IMR-90 (cell line): ENCODE results near the gene ATP12A. TPM values are rescaled to one million over a fixed set of nuclear protein-coding genes. Genes with fewer than 3 reads are reported as not detected.

ENCODE experiments used
- ATAC-seq: fragments of 200-7000 bp; cut with Tn5 transposase; 2 replicates; pipeline ENCODE4 v1.9.1; 2020; ENCODE audit warnings: low read depth, mild to moderate bottlenecking, moderate library complexity
- BruUV-seq: library from RNA; stranded (reverse); fragments of 400-500 nt; replicated peaks from 2 replicates; lab custom pipeline; 2021; lab: Mats Ljungman, UMichigan
- CTCF ChIA-PET: fragments of 300-600 bp; formaldehyde crosslinking; extraction: SDS; loops from one replicate; lab custom pipeline; 2021; ENCODE audit warnings: antibody characterized with exemption; lab: Yijun Ruan, JAX
- POLR2A ChIA-PET: fragments of 300-600 bp; sonication (Branson Sonifier 250); formaldehyde crosslinking; loops from one replicate; lab custom pipeline; 2022; ENCODE audit warnings: antibody characterized with exemption; ENCODE audit not compliant: unreplicated experiment; lab: Charles Lee
- DNase-seq: peaks from one replicate; pipeline ENCODE4 v3.0.0; 2013
- H2AFZ ChIP-seq: replicated peaks from 2 replicates; pipeline ENCODE3; 2013; ENCODE audit warnings: low read length, mild to moderate bottlenecking; ENCODE audit not compliant: poor library complexity
- H2AK5ac ChIP-seq: 2 replicates; pipeline ENCODE4 v1.6.1; 2013; ENCODE audit warnings: low read depth, low read length, inconsistent platforms
- H2AK9ac ChIP-seq: replicated peaks from 2 replicates; pipeline ENCODE3; 2013; ENCODE audit warnings: mild to moderate bottlenecking, low read depth, low read length, moderate library complexity; ENCODE audit not compliant: poor library complexity
- H2BK120ac ChIP-seq: 2 replicates; pipeline ENCODE4 v1.6.1; 2013; ENCODE audit warnings: low read depth, low read length, inconsistent platforms
- H2BK15ac ChIP-seq: 3 replicates; pipeline ENCODE4 v1.6.1; 2013; ENCODE audit warnings: low read depth, low read length, inconsistent platforms
- H2BK20ac ChIP-seq: 2 replicates; pipeline ENCODE4 v1.6.1; 2013; ENCODE audit warnings: low read depth, mild to moderate bottlenecking, inconsistent platforms, low read length, moderate library complexity
- H2BK5ac ChIP-seq: 2 replicates; pipeline ENCODE4 v1.6.1; 2013; ENCODE audit warnings: mild to moderate bottlenecking, low read depth, low read length, inconsistent platforms; ENCODE audit not compliant: poor library complexity, severe bottlenecking
- H3K14ac ChIP-seq: replicated peaks from 2 replicates; pipeline ENCODE4 v1.6.1; 2013; ENCODE audit warnings: low read depth, low read length, inconsistent platforms
- H3K18ac ChIP-seq: 2 replicates; pipeline ENCODE4 v1.6.1; 2013; ENCODE audit warnings: low read depth, low read length, control low read depth
- H3K23ac ChIP-seq: 2 replicates; pipeline ENCODE4 v1.6.1; 2013; ENCODE audit warnings: low read depth, low read length, inconsistent platforms
- H3K27ac ChIP-seq: 2 replicates; pipeline ENCODE4 v1.5.1; 2013; ENCODE audit warnings: mild to moderate bottlenecking, control low read depth, low read length; ENCODE audit not compliant: insufficient read depth
- H3K27me3 ChIP-seq: 2 replicates; pipeline ENCODE4 v1.6.1; 2013; ENCODE audit warnings: low read length; ENCODE audit not compliant: control insufficient read depth, insufficient read depth
- H3K36me3 ChIP-seq: 2 replicates; pipeline ENCODE4 v1.6.1; 2013; ENCODE audit warnings: low read length, mixed read lengths; ENCODE audit not compliant: control insufficient read depth, insufficient read depth
- H3K4ac ChIP-seq: 2 replicates; pipeline ENCODE4 v1.6.1; 2013; ENCODE audit warnings: low read depth, low read length, inconsistent platforms
- H3K4me1 ChIP-seq: 2 replicates; pipeline ENCODE4 v1.6.1; 2013; ENCODE audit warnings: low read length, mixed read lengths; ENCODE audit not compliant: control insufficient read depth, insufficient read depth
- H3K4me2 ChIP-seq: 2 replicates; pipeline ENCODE4 v1.6.1; 2013; ENCODE audit warnings: low read depth, mild to moderate bottlenecking, control low read depth, low read length, moderate library complexity
- H3K4me3 ChIP-seq: 2 replicates; pipeline ENCODE4 v1.5.1; 2013; ENCODE audit warnings: low read depth, mild to moderate bottlenecking, control low read depth, low read length, moderate library complexity; ENCODE audit not compliant: insufficient read depth
- H3K56ac ChIP-seq: 2 replicates; pipeline ENCODE4 v1.6.1; 2013; ENCODE audit warnings: low read length, inconsistent platforms; ENCODE audit not compliant: insufficient read depth; ENCODE audit errors: extremely low read depth
- H3K79me1 ChIP-seq, 2 experiments: 2 replicates each; pipeline ENCODE4 v1.6.1; 2013; ENCODE audit warnings: low read length in 2 of 2, inconsistent platforms in 1 of 2, low read depth in 1 of 2
- H3K9ac ChIP-seq: 2 replicates; pipeline ENCODE4 v1.6.1; 2013; ENCODE audit warnings: low read depth, low read length, control low read depth
- H3K9me1 ChIP-seq: 2 replicates; pipeline ENCODE4 v1.6.1; 2013; ENCODE audit warnings: low read length, inconsistent platforms; ENCODE audit not compliant: insufficient read depth
- H3K9me3 ChIP-seq: 2 replicates; pipeline ENCODE4 v1.6.1; 2013; ENCODE audit warnings: low read length; ENCODE audit not compliant: control insufficient read depth, insufficient read depth
- H4K20me1 ChIP-seq: 2 replicates; pipeline ENCODE4 v1.6.1; 2013; ENCODE audit warnings: low read length, inconsistent platforms; ENCODE audit not compliant: insufficient read depth
- H4K5ac ChIP-seq: 2 replicates; pipeline ENCODE4 v1.6.1; 2013; ENCODE audit warnings: mild to moderate bottlenecking, low read depth, low read length, control low read depth
- H4K8ac ChIP-seq, 2 experiments: 2 replicates each; pipeline ENCODE4 v1.6.1; 2013; ENCODE audit warnings: low read depth in 2 of 2, low read length in 2 of 2, control low read depth in 1 of 2, inconsistent platforms in 1 of 2
- H4K91ac ChIP-seq: 2 replicates; pipeline ENCODE4 v1.6.1; 2013; ENCODE audit warnings: low read depth, low read length, inconsistent platforms; ENCODE audit not compliant: insufficient read depth
- BHLHE40 ChIP-seq: fragments of 150-350 bp; IDR thresholded peaks from 2 replicates; pipeline ENCODE4 v1.6.1; 2016; ENCODE audit warnings: mild to moderate bottlenecking, low read depth, low read length
- CEBPB ChIP-seq: IDR thresholded peaks from 2 replicates; pipeline ENCODE4 v1.6.1; 2012; ENCODE audit warnings: low read depth, low read length, improper control_type of control experiment
- CHD1 ChIP-seq: IDR thresholded peaks from 2 replicates; pipeline ENCODE4 v1.6.1; 2012; ENCODE audit warnings: low read depth, low read length, improper control_type of control experiment
- CTCF ChIP-seq: conservative IDR thresholded peaks from 2 replicates; pipeline ENCODE4 v1.5.1; 2012; ENCODE audit warnings: mild to moderate bottlenecking, low read depth, low read length, improper control_type of control experiment
- ELK1 ChIP-seq: fragments of 150-350 bp; IDR thresholded peaks from 2 replicates; pipeline ENCODE4 v1.6.1; 2016; ENCODE audit warnings: low read depth, mild to moderate bottlenecking, low read length, moderate library complexity, borderline replicate concordance
- FOS ChIP-seq: fragments of 150-350 bp; IDR thresholded peaks from 2 replicates; pipeline ENCODE4 v1.6.1; 2016; ENCODE audit warnings: low read depth, low read length
- MAFK ChIP-seq: IDR thresholded peaks from 2 replicates; pipeline ENCODE4 v1.6.1; 2012; ENCODE audit warnings: low read depth, low read length, improper control_type of control experiment
- MAZ ChIP-seq: IDR thresholded peaks from 2 replicates; pipeline ENCODE4 v1.6.1; 2012; ENCODE audit warnings: low read depth, mild to moderate bottlenecking, low read length, improper control_type of control experiment, moderate library complexity, borderline replicate concordance
- MXI1 ChIP-seq: IDR thresholded peaks from 2 replicates; pipeline ENCODE4 v1.6.1; 2012; ENCODE audit warnings: low read depth, mild to moderate bottlenecking, low read length, moderate library complexity, borderline replicate concordance
- NFE2L2 ChIP-seq: fragments of 150-350 bp; IDR thresholded peaks from 2 replicates; pipeline ENCODE4 v1.6.1; 2016; ENCODE audit warnings: low read depth, mild to moderate bottlenecking, low read length
- POLR2A ChIP-seq: IDR thresholded peaks from 2 replicates; pipeline ENCODE4 v1.6.1; 2012; ENCODE audit warnings: mild to moderate bottlenecking, low read depth, low read length
- RAD21 ChIP-seq: IDR thresholded peaks from 2 replicates; pipeline ENCODE4 v1.6.1; 2012; ENCODE audit warnings: low read length, improper control_type of control experiment
- RCOR1 ChIP-seq: IDR thresholded peaks from 2 replicates; pipeline ENCODE4 v1.6.1; 2012; ENCODE audit warnings: mild to moderate bottlenecking, low read length, improper control_type of control experiment; ENCODE audit not compliant: insufficient replicate concordance
- RFX5 ChIP-seq: IDR thresholded peaks from 2 replicates; pipeline ENCODE4 v1.8.0; 2012; ENCODE audit warnings: low read depth, mild to moderate bottlenecking, low read length, moderate library complexity
- SMC3 ChIP-seq: fragments of 150-350 bp; IDR thresholded peaks from 2 replicates; pipeline ENCODE4 v1.6.1; 2016; ENCODE audit warnings: low read depth, mild to moderate bottlenecking, antibody characterized with exemption, low read length, moderate library complexity
- USF2 ChIP-seq: fragments of 150-350 bp; IDR thresholded peaks from 2 replicates; pipeline ENCODE4 v1.6.1; 2017; ENCODE audit warnings: mild to moderate bottlenecking, antibody characterized with exemption, low read length, low read depth
- WGBS, 2 experiments: methylation state at CpG; one replicate each; pipeline versions ENCODE4 v1.1.5 to v1.1.7; 2013; ENCODE audit warnings: missing lambda C conversion rate in 2 of 2; ENCODE audit not compliant: insufficient read length in 1 of 2; ENCODE audit errors: extremely low coverage in 2 of 2; 5-methylcytosine and 5-hydroxymethylcytosine counted together
- dilution Hi-C: fragments of 300-500 bp; cut with HindIII; formaldehyde crosslinking; loops from one replicate; pipeline ENCODE4 v1.14.3; 2018; ENCODE audit warnings: low sequenced_read_pairs; ENCODE audit not compliant: unreplicated experiment
- in situ Hi-C: fragments of 300-500 bp; cut with MboI; formaldehyde crosslinking; loops from 3 replicates; pipeline ENCODE4 v1.14.3; 2019; ENCODE audit warnings: low sequenced_read_pairs, inconsistent platforms, mixed read lengths
- intact Hi-C: fragments of 100-400 bp; cut with micrococcal nuclease; formaldehyde crosslinking; loops from 2 replicates; pipeline ENCODE4 v1.10.0; 2022
- polyA plus RNA-seq, 3 experiments: library from polyadenylated mRNA; depleted of rRNA; stranded (reverse); fragments of >200 nt; gene quantifications; 2 replicates each; pipeline ENCODE4 v1.2.3, GENCODE V29; 2012; ENCODE audit warnings: low replicate concordance in 1 of 3
- total RNA-seq: library from RNA; depleted of rRNA; stranded (reverse); fragments of >200 nt; gene quantifications from 2 replicates; pipeline ENCODE4 v1.2.3, GENCODE V29; 2012

Gene ATP12A
- total and polyA plus RNA-seq, 2 of the 4 experiments (the other 2 are of a cell fraction), result not detected

GRCh38 chr13:24716011-24716410, 35.8 kb downstream of the ATP12A start:
- POLR2A ChIA-PET, result no interaction called here
- dilution Hi-C loops, result no loop called here
- no CpG with 5 or more reads among the region's 5 CpGs for WGBS, 2 experiments
- no peaks in the 10 kb centered on the region for H3K9me1 ChIP-seq
- H3K27me3 ChIP-seq, result peaks cover 4% of the 10 kb centered on the region; the same call in 1 of the 2 replicates
- H2AFZ ChIP-seq, result no peak overlapping the region
- no TSS peak for BruUV-seq
- no peak overlapping the region for H4K91ac ChIP-seq
- H2BK15ac ChIP-seq, result no peak overlapping the region
- H3K27ac ChIP-seq, result no peak overlapping the region
- no peak overlapping the region for H3K9ac ChIP-seq
- DNase-seq, result no peak
- no peak overlapping the region for H2BK20ac ChIP-seq
- no peak overlapping the region for H2BK120ac ChIP-seq
- H3K4me1 ChIP-seq, result no peaks in the 10 kb centered on the region
- H3K23ac ChIP-seq, result no peak overlapping the region
- H2AK5ac ChIP-seq, result no peak overlapping the region
- CTCF ChIA-PET, result interaction anchor here (0.5 kb wide), 1 partner anchor 31 kb away, joined by 3 read pairs; no protein-coding TSS in a partner anchor
- no peaks in the 10 kb centered on the region for H3K9me3 ChIP-seq
- no peaks in the 10 kb centered on the region for H3K79me1 ChIP-seq
- H4K20me1 ChIP-seq, result no peaks in the 10 kb centered on the region
- H3K4ac ChIP-seq, result no peak overlapping the region
- intact Hi-C loops, result no loop called here
- no peaks in the 10 kb centered on the region for H3K36me3 ChIP-seq
- no peak for ATAC-seq
- no peak overlapping the region for H3K14ac ChIP-seq
- no peak overlapping the region for H3K56ac ChIP-seq
- TF ChIP-seq NFE2L2, result no peak
- TF ChIP-seq RCOR1, result no peak
- no peak for TF ChIP-seq CEBPB
- no peak for TF ChIP-seq MXI1
- TF ChIP-seq USF2, result no peak
- TF ChIP-seq MAFK, result no peak
- no peak for TF ChIP-seq MAZ
- TF ChIP-seq BHLHE40, result no peak
- no peak for TF ChIP-seq RFX5
- no peak for TF ChIP-seq POLR2A
- TF ChIP-seq CTCF, result no peak
- no peak for TF ChIP-seq CHD1
- TF ChIP-seq RAD21, result no peak
- no peak for TF ChIP-seq ELK1
- no peak for TF ChIP-seq FOS
- no peak for TF ChIP-seq SMC3
- H2AK9ac ChIP-seq, result no peak overlapping the region
- no peak overlapping the region for H3K18ac ChIP-seq
- no peak overlapping the region for H3K4me3 ChIP-seq
- no peak overlapping the region for H2BK5ac ChIP-seq
- H4K5ac ChIP-seq, result no peak overlapping the region
- H4K8ac ChIP-seq, result no peak overlapping the region
- no peak overlapping the region for H3K4me2 ChIP-seq
- in situ Hi-C loops, result no loop called here
